Stromal cell of bone marrow (primary cell): ENCODE data around the gene IFTAP.
"Not testable (repeated sequence)": the region's sequence is repeated elsewhere in the genome, so short reads cannot be mapped to it uniquely, and the experiment has no call there.

Experiments
- DNase-seq: peaks from one replicate; pipeline ENCODE4 v3.0.0-alpha.2; 2012; ENCODE audit warnings: low read depth

IFTAP gene

DNA sequence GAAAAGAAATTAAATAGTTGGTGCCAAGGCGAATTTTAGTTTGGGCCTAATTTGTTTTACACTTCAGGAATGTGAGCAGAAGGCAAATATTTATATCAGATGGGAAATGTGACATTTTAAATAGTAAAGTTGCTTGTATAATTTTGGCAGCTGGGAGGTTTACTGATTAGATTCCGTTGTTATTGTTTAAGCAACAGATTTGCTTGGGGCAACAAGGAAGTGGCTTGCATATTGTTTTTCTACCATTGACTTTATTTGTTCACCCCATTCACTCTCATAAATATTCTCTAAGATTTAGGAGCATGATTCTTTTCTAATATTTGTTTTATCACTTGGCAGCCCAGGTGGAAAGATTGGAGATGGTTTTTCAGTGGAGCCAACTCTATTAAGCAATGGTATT is 44.3 kb downstream of the IFTAP start:
- DNase-seq: no peak

GRCh38 chr11:36657610-36658267 is 63.4 kb downstream of the IFTAP start:
- no peak for DNase-seq

DNA sequence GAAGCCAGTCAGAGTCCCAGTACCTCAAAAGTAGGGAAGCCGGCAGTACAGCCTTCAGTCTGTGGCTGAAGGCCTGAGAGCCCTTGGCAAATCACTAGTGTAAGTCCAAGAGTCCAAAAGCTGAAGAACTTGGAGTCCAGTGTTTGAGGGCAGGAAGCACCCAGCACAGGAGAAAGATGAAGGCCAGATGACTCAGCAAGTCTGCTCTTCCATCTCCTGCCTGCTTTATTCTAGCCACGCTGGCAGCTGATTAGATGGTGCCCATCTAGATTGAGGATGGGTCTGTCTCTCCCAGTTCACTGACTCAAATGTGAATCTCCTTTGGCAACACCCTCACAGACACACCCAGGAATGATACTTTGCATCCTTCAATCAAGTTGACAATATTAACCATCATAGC is 67.1 kb downstream of the IFTAP start:
- DNase-seq: not testable (repeated sequence)

DNA sequence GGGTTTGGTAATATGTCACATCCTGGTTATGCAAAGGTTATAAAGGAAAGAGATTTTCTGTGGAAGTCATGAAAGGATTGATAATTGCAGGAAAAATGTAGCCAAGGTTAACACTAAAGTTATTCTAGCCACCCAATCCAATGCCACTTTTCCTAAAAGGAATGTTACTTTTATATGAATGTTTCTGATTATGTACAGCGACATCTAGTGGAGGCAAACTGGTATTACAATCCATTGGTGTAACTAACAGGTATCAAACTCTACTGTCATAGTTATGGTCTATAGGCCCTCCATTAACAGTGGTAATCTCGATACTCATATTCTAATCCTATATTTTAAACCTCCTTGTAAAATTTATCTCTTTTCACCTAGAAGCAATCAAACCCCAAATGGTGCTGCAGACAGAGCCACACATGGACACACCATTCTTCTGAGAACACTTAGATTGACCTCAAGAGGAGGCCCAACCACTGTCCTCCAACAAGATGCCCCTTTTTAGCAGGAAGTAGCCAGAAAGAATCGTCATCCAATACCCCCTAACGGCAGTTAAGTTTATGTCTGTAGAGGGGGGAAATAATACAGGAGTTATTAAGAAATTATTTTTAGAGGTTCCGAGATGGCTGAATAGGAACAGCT is 78.6 kb downstream of the IFTAP start:
- peak; percentile 24 for DNase-seq

DNA sequence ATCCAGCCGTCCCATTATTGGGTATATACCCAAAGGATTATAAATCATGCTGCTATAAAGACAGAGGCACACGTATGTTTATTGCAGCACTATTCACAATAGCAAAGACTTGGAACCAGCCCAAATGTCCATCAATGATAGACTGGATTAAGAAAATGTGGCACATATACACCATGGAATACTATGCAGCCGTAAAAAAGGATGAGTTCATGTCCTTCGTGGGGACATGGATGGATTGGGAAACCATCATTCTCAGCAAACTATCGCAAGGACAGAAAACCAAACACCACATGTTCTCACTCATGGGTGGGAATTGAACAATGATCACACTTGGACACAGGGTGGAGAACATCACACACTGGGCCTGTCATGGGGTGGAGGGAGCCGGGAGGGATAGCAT is 85.2 kb downstream of the IFTAP start:
- not testable (repeated sequence) for DNase-seq

DNA sequence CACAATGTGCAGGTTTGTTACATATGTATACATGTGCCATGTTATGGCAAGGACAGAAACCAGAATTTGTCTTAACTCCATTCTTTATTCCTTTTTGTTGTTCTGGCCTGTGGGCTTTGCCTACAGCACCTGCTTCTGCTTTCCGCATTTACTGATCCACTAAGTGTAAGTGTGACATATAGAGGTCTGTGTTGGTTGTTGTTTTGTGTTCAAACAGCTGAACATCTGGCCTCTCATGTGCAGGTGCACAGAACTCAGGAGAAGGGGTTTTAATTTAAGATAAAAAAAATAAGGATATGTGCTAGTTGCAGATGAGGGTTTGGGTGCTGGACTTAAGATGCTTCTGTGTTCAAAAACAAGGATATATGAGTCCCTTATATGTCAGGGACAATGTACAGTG is 89.5 kb downstream of the IFTAP start:
- no peak for DNase-seq

GRCh38 chr11:36684840-36685801 is 90.8 kb downstream of the IFTAP start:
- DNase-seq: no peak

DNA sequence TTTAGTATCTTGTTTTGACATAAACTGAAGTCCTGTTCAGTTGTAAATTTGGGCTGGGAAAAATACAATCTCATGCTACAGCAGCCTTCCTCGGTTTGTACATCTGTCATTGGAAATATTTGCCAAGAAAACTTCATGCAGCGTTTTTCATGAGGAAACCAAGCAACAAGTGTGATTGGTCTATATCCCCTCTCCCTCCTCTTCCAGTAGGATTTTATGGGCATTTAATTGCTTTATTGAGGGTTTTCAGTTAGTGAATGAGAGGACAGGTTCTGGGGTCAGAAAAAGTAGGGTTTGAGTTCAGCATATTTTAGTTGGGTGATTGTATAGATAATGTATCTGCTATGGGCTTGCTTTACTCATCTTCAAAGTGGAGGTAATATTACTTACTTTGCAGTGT is 93.8 kb downstream of the IFTAP start:
- DNase-seq: no peak

DNA sequence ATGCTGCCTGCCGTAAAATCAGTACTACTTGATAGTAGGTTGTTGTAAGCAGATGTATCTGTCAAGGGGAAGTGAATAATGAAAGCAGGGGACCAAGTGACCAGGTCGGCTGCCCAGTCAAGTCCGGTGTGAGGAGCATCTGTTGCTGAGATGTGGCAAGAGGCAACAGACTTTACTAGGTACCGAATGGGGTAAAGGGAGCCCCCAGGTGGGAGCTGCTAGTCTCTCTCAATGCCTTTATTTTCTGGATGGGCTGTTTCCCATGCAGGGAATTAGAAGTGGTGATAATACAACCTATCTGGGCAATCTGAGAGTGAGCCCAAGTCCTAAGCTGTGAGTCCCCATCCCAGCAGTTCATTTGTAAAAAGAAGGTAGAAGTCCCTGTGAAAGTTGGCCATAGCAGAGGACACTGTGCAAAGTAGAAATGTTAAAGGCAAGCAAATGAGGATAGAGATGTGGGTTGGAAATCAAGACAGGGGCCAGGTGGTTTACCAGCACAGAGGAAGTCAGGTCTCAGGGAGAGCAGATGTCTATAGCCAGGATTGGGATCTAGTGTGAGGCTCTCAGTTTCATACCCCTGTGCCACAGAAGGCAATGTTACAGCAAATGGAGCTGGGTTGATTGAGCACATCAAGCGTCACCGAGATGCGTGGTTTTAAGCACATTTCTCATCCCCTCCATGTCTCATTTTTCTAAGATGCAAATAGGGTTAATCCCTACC is 94.4 kb downstream of the IFTAP start:
- no peak for DNase-seq

GRCh38 chr11:36689442-36689841 is 95.1 kb downstream of the IFTAP start:
- no peak for DNase-seq

DNA sequence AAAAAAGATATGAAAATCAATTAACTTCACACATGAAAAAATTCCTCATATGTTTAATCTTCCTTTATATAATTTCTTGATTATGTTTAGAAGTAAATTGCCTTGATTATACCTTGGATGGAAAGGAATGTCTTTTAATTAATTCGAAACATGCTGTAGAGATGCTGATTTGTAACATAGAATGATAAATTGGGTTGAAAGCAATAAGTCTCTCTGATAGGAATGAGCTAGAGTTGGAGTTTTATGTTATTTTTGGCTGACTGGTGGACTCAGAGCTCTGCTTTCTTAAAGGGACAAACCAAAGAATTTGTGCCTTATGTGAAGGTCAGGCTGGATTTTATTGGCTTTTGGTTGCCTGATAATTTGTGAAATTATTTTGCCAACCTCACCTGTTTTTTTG is 98.4 kb downstream of the IFTAP start:
- DNase-seq: no peak

- no peak for DNase-seq
These were observed 99.0 kb downstream of the IFTAP start for GRCh38 chr11:36693139-36693843.

DNA sequence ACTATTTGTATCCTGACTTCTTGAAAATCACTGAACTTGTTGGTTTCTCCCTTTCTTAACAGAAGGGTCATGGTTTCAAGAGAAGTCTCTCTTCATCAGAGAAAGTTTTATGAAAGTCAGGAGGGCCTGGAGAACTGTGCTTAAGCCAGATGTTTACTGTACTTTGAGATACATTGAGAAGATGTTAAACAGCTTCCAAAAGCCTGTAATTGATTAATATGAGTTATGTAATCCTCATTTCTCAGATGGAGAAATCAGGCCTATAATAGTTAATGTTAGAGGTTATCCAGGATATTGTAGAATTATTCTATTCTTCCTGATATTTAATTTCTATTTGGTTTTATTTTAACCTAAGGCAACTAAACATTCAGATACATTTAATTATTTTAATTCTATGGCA is 100.8 kb downstream of the IFTAP start:
- DNase-seq: no peak

- DNase-seq: no peak
These were observed 101.3 kb downstream of the IFTAP start for GRCh38 chr11:36695571-36695970.

GRCh38 chr11:36696550-36696949 is 102.2 kb downstream of the IFTAP start:
- DNase-seq: no peak

- no peak for DNase-seq
These were observed 105.0 kb downstream of the IFTAP start for GRCh38 chr11:36699271-36699670.

- DNase-seq: no peak
These were observed 105.9 kb downstream of the IFTAP start for GRCh38 chr11:36700246-36700645.

GRCh38 chr11:36702330-36703054 is 108.2 kb downstream of the IFTAP start:
- DNase-seq: peak; percentile 46

- no peak for DNase-seq
These were observed 108.7 kb downstream of the IFTAP start for GRCh38 chr11:36703055-36703404.
